Lung (tissue), 12 donors: ENCODE measurements around the gene COMMD3. TPM values are rescaled to one million over a fixed set of nuclear protein-coding genes. Genes with fewer than 3 reads are reported as not detected.

Experiments
- ATAC-seq: fragments of 200-7000 bp; cut with Tn5 transposase; one replicate; pipeline ENCODE4 v1.9.1; 2020; ENCODE audit warnings: moderate number of reproducible peaks; ENCODE audit not compliant: insufficient read depth, low FRiP score
- DNase-seq, 3 donors: peaks; one replicate each; pipeline ENCODE4 v3.0.0-alpha.2; 2013 to 2017
- H3K27ac ChIP-seq, 2 donors: one replicate each; pipeline ENCODE4 v1.5.1; 2013; ENCODE audit warnings: mild to moderate bottlenecking in 2 of 2, moderate library complexity in 2 of 2, control low read depth in 1 of 2, inconsistent platforms in 1 of 2, low read depth in 1 of 2, low read length in 1 of 2
- H3K27me3 ChIP-seq, 3 donors: one replicate each; pipeline ENCODE4 v1.5.1; 2013; ENCODE audit warnings: low read length in 2 of 3; ENCODE audit not compliant: control insufficient read depth in 3 of 3, insufficient read depth in 3 of 3
- H3K36me3 ChIP-seq, 4 donors: one replicate each; pipeline ENCODE4 v1.5.1; 2013; ENCODE audit warnings: low read length in 4 of 4, mild to moderate bottlenecking in 1 of 4, moderate library complexity in 1 of 4; ENCODE audit not compliant: control insufficient read depth in 4 of 4, insufficient read depth in 4 of 4
- H3K4me1 ChIP-seq, 5 donors: one replicate each; pipeline ENCODE4 v1.5.1; 2013; ENCODE audit warnings: low read length in 5 of 5, mild to moderate bottlenecking in 2 of 5, moderate library complexity in 1 of 5; ENCODE audit not compliant: control insufficient read depth in 5 of 5, insufficient read depth in 5 of 5
- H3K4me3 ChIP-seq: one replicate; pipeline ENCODE4 v1.5.1; 2013; ENCODE audit warnings: mild to moderate bottlenecking, control low read depth, moderate library complexity
- H3K9ac ChIP-seq, 2 donors: one replicate each; pipeline ENCODE4 v1.5.1; 2013; ENCODE audit warnings: low read length in 2 of 2, control low read depth in 1 of 2; ENCODE audit not compliant: insufficient read depth in 1 of 2
- H3K9me3 ChIP-seq, 4 donors: one replicate each; pipeline ENCODE4 v1.5.1; 2013; ENCODE audit warnings: low read length in 3 of 4, mild to moderate bottlenecking in 1 of 4, moderate library complexity in 1 of 4; ENCODE audit not compliant: control insufficient read depth in 4 of 4, insufficient read depth in 3 of 4
- CTCF ChIP-seq: IDR thresholded peaks from 2 replicates; pipeline ENCODE4 v1.5.1; 2012; ENCODE audit warnings: mild to moderate bottlenecking; ENCODE audit errors: control extremely low read depth, extremely low read depth
- WGBS, 2 donors: extraction: QIAGEN DNeasy Blood & Tissue Kit; methylation state at CpG; one replicate each; pipeline ENCODE4 v1.1.7; 2013; 5-methylcytosine and 5-hydroxymethylcytosine counted together
- polyA plus RNA-seq, 2 donors: library from polyadenylated mRNA; stranded (reverse); fragments of 200-250 nt; gene quantifications; one replicate each; pipeline ENCODE4 v1.2.1, GENCODE V29; 2013
- total RNA-seq, 2 donors: library from RNA; depleted of rRNA in 1 of 2; stranded (reverse); fragments of >200 nt in 1 of 2; gene quantifications; one replicate each; pipeline ENCODE4 v1.2.1, GENCODE V29; 2014 to 2021
- donor health status: control.
- donor health status: control.
- donor health status: Bipolar disorder and iron deficiency.
- donor health status: healthy.
- donor health status: DM: yes; HTN: yes; CAD: no.

Gene COMMD3
- total and polyA plus RNA-seq, 4 donors = 40.6 to 70.3 (median 56.2) TPM

GRCh38 chr10:22363305-22363704 is 47.1 kb downstream of the COMMD3 start:
- DNase-seq = no peak
- ATAC-seq = no peak

GRCh38 chr10:22364407-22365140 is 48.4 kb downstream of the COMMD3 start:
- Histone ChIP-seq H3K36me3 (no peaks in the 10 kb centered on the region), H3K9ac (no peak overlapping the region), H3K27me3 (no peaks in the 10 kb centered on the region), H3K4me1 (no peaks in the 10 kb centered on the region), H3K27ac (no peak overlapping the region), H3K4me3 (no peak overlapping the region), H3K9me3 (no peaks in the 10 kb centered on the region)
- no peak for ATAC-seq
- WGBS, 2 donors = 89 to 94% methylated on average over 5 of the region's 5 CpGs
- TF ChIP-seq CTCF = no peak
- peak in 2 of 3 donors; percentile 41 to 54 for DNase-seq

More at GRCh38 chr10:22363305-22363704, 47.1 kb downstream of the COMMD3 start:
- no peaks in the 10 kb centered on the region for H3K4me1 ChIP-seq
- H3K36me3 ChIP-seq = no peaks in the 10 kb centered on the region
- H3K4me3 ChIP-seq = no peak overlapping the region
- H3K9ac ChIP-seq = no peak overlapping the region
- 90 to 94% methylated on average over 6 of the region's 6 CpGs for WGBS, 2 donors
- H3K27me3 ChIP-seq = no peaks in the 10 kb centered on the region
- no peak for TF ChIP-seq CTCF
- H3K27ac ChIP-seq = no peak overlapping the region
- no peaks in the 10 kb centered on the region for H3K9me3 ChIP-seq

- no peak overlapping the region for H3K4me3 ChIP-seq
- no peak for TF ChIP-seq CTCF
- H3K4me1 ChIP-seq = no peaks in the 10 kb centered on the region
- no peak for ATAC-seq
- DNase-seq = no peak
- no peak overlapping the region for H3K9ac ChIP-seq
- H3K9me3 ChIP-seq = no peaks in the 10 kb centered on the region
- H3K27me3 ChIP-seq = no peaks in the 10 kb centered on the region
- no peaks in the 10 kb centered on the region for H3K36me3 ChIP-seq
- no peak overlapping the region for H3K27ac ChIP-seq
- WGBS, 2 donors = 75 to 83% methylated on average over 1 of the region's 1 CpG
Measured at GRCh38 chr10:22365233-22365632, 49.0 kb downstream of the COMMD3 start.
